Measurements from ENCODE around the gene CDH16.
"Not testable (repeated sequence)": the region's sequence is repeated elsewhere in the genome, so short reads cannot be mapped to it uniquely, and the experiment has no call there.

Gene CDH16

DNA sequence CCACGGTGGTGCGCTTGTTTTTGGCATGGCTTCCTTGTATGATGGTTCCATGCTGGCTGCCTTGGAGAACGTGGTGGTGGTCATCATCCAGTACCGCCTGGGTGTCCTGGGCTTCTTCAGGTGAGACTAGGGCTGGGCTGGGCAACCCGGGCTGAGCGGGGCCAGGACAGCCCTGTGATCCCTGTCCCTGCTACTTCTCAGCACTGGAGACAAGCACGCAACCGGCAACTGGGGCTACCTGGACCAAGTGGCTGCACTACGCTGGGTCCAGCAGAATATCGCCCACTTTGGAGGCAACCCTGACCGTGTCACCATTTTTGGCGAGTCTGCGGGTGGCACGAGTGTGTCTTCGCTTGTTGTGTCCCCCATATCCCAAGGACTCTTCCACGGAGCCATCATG is 21.6 kb upstream of the CDH16 start:
- H3K4me3 ChIP-seq (ENCODE audit: control insufficient read depth, low read depth, low read length): no peak overlapping the region
- TF ChIP-seq, protein P1, sequence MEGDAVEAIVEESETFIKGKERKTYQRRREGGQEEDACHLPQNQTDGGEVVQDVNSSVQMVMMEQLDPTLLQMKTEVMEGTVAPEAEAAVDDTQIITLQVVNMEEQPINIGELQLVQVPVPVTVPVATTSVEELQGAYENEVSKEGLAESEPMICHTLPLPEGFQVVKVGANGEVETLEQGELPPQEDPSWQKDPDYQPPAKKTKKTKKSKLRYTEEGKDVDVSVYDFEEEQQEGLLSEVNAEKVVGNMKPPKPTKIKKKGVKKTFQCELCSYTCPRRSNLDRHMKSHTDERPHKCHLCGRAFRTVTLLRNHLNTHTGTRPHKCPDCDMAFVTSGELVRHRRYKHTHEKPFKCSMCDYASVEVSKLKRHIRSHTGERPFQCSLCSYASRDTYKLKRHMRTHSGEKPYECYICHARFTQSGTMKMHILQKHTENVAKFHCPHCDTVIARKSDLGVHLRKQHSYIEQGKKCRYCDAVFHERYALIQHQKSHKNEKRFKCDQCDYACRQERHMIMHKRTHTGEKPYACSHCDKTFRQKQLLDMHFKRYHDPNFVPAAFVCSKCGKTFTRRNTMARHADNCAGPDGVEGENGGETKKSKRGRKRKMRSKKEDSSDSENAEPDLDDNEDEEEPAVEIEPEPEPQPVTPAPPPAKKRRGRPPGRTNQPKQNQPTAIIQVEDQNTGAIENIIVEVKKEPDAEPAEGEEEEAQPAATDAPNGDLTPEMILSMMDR (conservative IDR thresholded peaks at IDR 0.05; ENCODE audit: control insufficient read depth, insufficient read depth, low read depth, low read length): no peak
- no peak for DNase-seq (ENCODE audit: low read depth)

DNA sequence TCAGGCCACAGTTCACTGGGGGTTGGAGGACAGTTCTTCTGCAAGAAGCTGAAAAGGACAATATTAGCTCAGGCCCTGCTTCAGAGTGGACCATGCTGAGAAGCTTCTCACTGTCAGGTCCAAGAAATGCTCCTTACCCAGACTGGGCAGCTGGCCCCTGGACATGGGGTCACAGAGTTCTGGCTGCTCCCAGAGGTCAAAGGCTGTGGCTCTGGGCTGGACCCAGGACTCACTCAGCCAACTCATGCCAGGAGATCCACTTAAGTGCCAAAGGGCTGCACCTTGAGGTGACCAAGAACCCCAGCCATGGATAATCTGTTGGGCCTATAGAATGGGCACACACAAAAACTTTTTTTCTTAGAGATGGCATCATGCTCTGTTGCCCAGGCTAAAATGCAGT is 20.7 kb upstream of the CDH16 start:
- DNase-seq (ENCODE audit: low read depth): no peak
- TF ChIP-seq, protein P1 (conservative IDR thresholded peaks at IDR 0.05; ENCODE audit: control insufficient read depth, insufficient read depth, low read depth, low read length): no peak

DNA sequence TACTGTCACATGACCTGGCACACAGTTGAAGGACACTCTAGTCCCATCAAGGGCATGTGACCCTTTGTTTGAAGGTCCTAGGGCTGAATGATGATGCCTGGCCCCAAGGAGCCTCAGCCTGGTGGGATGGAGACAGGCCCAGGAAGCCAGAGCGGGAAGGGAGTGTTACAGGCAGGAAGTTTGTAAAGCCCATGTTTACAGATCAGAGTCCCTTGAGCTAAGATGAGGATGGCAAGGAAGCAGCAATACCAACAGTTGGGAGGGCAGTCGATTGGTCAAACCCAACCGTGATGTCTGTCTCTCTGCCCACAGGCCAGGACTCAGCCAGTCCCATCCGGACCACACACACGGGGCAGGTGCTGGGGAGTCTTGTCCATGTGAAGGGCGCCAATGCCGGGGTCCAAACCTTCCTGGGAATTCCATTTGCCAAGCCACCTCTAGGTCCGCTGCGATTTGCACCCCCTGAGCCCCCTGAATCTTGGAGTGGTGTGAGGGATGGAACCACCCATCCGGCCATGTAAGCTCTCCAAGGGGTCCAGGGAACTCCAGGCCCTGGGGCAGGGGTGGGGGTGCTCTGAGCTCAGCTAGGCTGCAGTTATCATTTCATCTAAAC is 19.1 kb upstream of the CDH16 start:
- TF ChIP-seq, protein P1 (conservative IDR thresholded peaks at IDR 0.05; ENCODE audit: control insufficient read depth, insufficient read depth, low read depth, low read length): no peak
- H3K4me3 ChIP-seq (ENCODE audit: control insufficient read depth, low read depth, low read length): no peak overlapping the region
- DNase-seq (ENCODE audit: low read depth): no peak

More for the DNA sequence above, 20.7 kb upstream of the CDH16 start:
- no peak overlapping the region for H3K4me3 ChIP-seq (ENCODE audit: control insufficient read depth, low read depth, low read length)

DNA sequence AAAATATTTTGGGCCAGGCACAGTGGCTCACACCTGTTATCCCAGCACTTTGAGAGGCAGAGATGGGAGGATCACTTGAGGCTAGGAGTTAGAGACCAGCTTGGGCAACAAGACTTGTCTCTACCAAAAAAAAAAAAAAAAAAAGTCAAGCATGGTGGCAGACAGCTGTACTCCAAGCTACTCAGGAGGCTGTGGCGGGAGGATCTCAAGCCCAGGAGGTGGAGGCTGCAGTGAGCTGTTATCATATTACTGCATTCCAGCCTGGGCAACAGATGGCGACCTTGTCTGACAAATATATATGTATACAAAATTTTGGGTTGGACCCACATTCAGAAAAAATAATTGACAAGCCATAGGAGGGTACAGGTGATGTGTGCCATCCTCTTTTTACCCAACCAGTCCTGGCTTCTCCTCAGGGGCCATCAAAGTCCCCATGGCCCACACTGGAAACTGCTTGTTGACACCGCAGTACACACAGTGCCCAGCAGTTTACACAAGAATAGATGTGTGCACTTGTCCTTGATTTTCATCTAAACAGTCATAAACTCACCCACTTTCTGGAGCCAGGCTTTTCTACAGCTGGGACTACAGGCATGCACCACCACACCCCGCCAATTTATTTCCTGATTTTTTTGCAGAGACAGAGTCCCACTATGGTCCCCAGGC is 18.3 kb upstream of the CDH16 start:
- TF ChIP-seq, protein P1 (conservative IDR thresholded peaks at IDR 0.05; ENCODE audit: control insufficient read depth, insufficient read depth, low read depth, low read length): no peak
- H3K4me3 ChIP-seq (ENCODE audit: control insufficient read depth, low read depth, low read length): no peak overlapping the region
- DNase-seq (ENCODE audit: low read depth): no peak

DNA sequence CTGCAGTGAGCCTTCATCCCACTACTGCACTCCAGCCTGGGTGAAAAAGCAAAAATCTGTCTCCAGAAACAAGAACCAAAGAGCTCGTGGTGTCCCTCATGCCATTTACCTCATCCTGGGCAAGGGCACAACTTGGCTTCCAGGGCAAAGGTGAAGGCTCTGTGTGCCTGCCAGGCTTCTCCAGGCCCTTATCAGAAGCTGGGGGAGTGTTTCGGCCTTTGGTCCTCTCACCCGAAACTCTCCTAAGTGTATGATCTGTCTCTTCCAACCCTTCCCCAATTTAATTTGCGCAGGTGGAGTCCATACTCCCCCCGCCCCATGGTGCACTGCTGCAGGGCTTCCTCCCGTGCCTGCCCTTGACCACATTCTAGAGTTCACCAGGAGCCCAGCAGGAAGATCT is 17.8 kb upstream of the CDH16 start:
- TF ChIP-seq, protein P1 (conservative IDR thresholded peaks at IDR 0.05; ENCODE audit: control insufficient read depth, insufficient read depth, low read depth, low read length): no peak
- no peak for DNase-seq (ENCODE audit: low read depth)
- no peak overlapping the region for H3K4me3 ChIP-seq (ENCODE audit: control insufficient read depth, low read depth, low read length)

DNA sequence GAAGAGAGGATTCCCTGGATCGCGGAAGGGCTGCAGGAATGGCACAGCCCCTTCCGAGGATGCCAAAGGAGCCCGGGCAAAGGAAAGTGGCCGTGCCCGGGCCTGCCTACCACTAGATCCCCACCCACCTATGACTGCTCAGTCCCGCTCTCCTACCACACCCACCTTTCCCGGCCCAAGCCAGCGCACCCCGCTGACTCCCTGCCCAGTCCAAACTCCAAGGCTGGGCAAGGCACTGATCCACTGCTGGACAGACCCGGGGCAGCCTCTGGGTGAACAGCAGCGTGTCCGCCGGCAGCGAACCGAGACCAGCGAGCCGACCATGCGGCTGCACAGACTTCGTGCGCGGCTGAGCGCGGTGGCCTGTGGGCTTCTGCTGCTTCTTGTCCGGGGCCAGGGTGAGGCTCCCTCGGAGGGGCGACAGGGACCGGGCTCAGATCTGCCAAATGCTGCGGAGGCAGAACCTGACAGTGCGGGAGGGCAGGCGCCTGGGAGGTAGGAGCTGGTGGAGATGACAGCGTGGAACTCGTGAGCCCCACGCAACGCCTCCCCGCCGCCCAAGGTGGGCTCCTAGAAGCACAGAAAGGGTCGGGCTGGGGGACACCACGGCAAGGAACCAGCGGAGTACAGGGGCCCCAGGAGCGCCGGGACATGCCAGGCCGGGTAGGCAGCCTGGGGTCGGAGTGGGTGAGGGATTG is 16.8 kb upstream of the CDH16 start, which contains the start of gene CES2:
Gene CES2 (plus strand): TSS at position 203 of the 698 bp plus-strand sequence. CDS start 120 bp downstream, at position 323.
- peak within 1 kb of the TSS; percentile 96 for H3K4me3 ChIP-seq (ENCODE audit: control insufficient read depth, low read depth, low read length)
- DNase-seq (ENCODE audit: low read depth): peak; percentile 50
- TF ChIP-seq, protein P1 (conservative IDR thresholded peaks at IDR 0.05; ENCODE audit: control insufficient read depth, insufficient read depth, low read depth, low read length): no peak

DNA sequence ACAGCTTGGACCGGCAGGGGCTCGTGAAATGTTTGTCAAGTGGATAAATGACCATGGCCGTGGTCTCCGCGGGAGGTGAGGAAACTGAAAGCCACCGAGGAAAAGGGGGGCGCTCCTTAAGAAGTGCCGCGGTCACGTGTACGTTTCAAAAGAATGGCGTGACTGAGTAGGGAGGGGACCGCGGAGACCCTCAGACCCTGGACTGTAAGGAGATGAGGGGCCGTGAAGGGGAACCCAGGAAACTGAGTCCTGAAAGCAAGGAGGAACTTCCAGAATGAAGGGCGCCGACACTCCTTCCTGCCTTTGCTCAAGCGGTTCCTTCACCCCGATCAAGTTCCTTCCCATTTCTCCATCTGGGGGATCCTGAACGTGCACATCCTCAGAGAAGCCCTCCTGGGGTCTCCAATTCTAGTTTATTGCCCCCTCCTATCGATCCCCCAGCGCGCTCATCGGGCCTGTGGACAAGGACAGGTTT is 16.2 kb upstream of the CDH16 start:
- not testable (repeated sequence) for DNase-seq (ENCODE audit: low read depth)
- H3K4me3 ChIP-seq (ENCODE audit: control insufficient read depth, low read depth, low read length): peak overlapping the region; percentile 96
